Lower leg skin (tissue), 4 donors: ENCODE data around the gene ZNF746. TPM values are rescaled to one million over a fixed set of nuclear protein-coding genes. Genes with fewer than 3 reads are reported as not detected.

Experiments used
- DNase-seq, 2 donors: peaks; one replicate each; pipeline ENCODE4 v3.0.0-alpha.2; 2019; ENCODE audit warnings: low spot score in 2 of 2
- H3K4me3 ChIP-seq: fragments of 200-600 bp; sonication (generic); 2 replicates; pipeline ENCODE4 v1.5.1; 2017; ENCODE audit warnings: mild to moderate bottlenecking, low read depth; ENCODE audit not compliant: poor library complexity, severe bottlenecking
- CTCF ChIP-seq, 3 donors: fragments of 450-650 bp; IDR thresholded peaks; one replicate each; pipeline ENCODE4 v1.5.1; 2016; ENCODE audit warnings: antibody characterized with exemption in 3 of 3, mild to moderate bottlenecking in 3 of 3, moderate library complexity in 2 of 3
- POLR2A ChIP-seq, 2 donors: fragments of 450-650 bp; IDR thresholded peaks; one replicate each; pipeline ENCODE4 v1.6.1; 2016 to 2017; ENCODE audit warnings: antibody characterized with exemption in 2 of 2, mild to moderate bottlenecking in 1 of 2, moderate library complexity in 1 of 2
- WGBS, 2 donors: methylation state at CpG; one replicate each; pipeline ENCODE4 v1.1.5; 2018; 5-methylcytosine and 5-hydroxymethylcytosine counted together
- intact Hi-C: fragments of 100-400 bp; cut with DNase I; formaldehyde crosslinking; loops from one replicate; pipeline ENCODE4 v1.15.0; 2023; ENCODE audit warnings: low total_unique reads
- total RNA-seq, 4 donors: library from RNA; depleted of rRNA; stranded (reverse); fragments of >200 nt; gene quantifications; one replicate each; pipeline ENCODE4 v1.1.0, GENCODE V29; 2016

Gene ZNF746
- total RNA-seq, 4 donors from 2014 or later: 21.6 to 26.3 (median 23.8) TPM

- no peak for TF ChIP-seq CTCF (IDR thresholded peaks at IDR 0.05)
- no peak overlapping the region for H3K4me3 ChIP-seq
- 79 to 82% methylated on average over 4 of the region's 4 CpGs for WGBS, 2 donors
- intact Hi-C loops: no loop called here
- DNase-seq: peak in 1 of 2 donors; percentile 9
These were observed 57.4 kb downstream of the ZNF746 start for GRCh38 chr7:149440222-149440621.

- intact Hi-C loops: no loop called here
These were observed 61.3 kb downstream of the ZNF746 start for GRCh38 chr7:149436358-149436757.

GRCh38 chr7:149433124-149433523 lies 64.5 kb downstream of the ZNF746 start:
- 86 to 92% methylated on average over 8 of the region's 8 CpGs for whole genome bisulfite sequencing, 2 donors
- TF ChIP-seq POLR2A (IDR thresholded peaks at IDR 0.05) (no peak), CTCF (IDR thresholded peaks at IDR 0.05) (no peak)
- intact Hi-C loops: no loop called here
- no peak overlapping the region for H3K4me3 ChIP-seq
- no peak for DNase-seq

More at GRCh38 chr7:149436358-149436757, 61.3 kb downstream of the ZNF746 start:
- peak in 1 of 2 donors; percentile 37 for DNase-seq
- 94 to 95% methylated on average over 15 of the region's 15 CpGs for WGBS, 2 donors
- TF ChIP-seq CTCF (IDR thresholded peaks at IDR 0.05) (no peak), POLR2A (IDR thresholded peaks at IDR 0.05) (no peak)
- no peak overlapping the region for H3K4me3 ChIP-seq

DNA sequence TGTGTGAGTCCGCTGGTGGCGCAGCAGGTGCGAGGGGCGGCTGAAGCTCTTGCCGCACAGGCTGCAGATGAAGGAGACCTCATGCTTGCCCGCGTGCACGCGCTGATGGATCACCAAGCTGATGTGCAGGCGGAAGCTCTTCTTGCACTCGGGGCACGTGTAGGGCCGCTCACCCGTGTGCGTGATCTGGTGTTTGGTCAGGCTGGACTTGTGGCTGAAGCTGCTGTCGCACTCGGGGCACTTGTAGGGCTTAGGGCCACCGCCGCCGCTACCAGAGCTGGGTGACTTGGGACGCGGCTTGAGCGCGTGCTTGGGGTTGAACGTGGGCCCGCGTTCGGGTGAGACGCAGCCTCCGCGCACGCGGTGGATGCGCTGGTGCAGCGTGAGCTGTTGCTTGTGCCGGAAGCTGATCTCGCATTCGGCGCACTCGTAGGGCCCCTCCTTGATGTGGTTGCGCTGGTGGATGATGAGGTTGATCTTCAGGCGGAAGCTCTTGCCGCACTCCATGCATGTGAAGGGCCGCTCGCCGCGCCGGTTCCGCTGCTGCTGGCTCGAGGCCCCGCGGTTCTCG lies 65.4 kb downstream of the ZNF746 start:
- no peak for TF ChIP-seq POLR2A (IDR thresholded peaks at IDR 0.05)
- no peak for TF ChIP-seq CTCF (IDR thresholded peaks at IDR 0.05)
- intact Hi-C loops: no loop called here
- no peak for DNase-seq
- no peak overlapping the region for H3K4me3 ChIP-seq
- WGBS, 2 donors: 95% methylated on average over 48 to 53 of the region's 53 CpGs

GRCh38 chr7:149431486-149432120 lies 66.0 kb downstream of the ZNF746 start:
- 92 to 95% methylated on average over 52 to 62 of the region's 66 CpGs for WGBS, 2 donors
- DNase-seq: no peak
- H3K4me3 ChIP-seq: no peak overlapping the region
- no peak for TF ChIP-seq CTCF (IDR thresholded peaks at IDR 0.05)
- no peak for TF ChIP-seq POLR2A (IDR thresholded peaks at IDR 0.05)
- intact Hi-C loops: no loop called here

GRCh38 chr7:149430192-149430591 lies 67.4 kb downstream of the ZNF746 start:
- intact Hi-C loops: no loop called here
- WGBS, 2 donors: 90 to 93% methylated on average over 4 of the region's 4 CpGs
- H3K4me3 ChIP-seq: no peak overlapping the region
- no peak for TF ChIP-seq CTCF (IDR thresholded peaks at IDR 0.05)
- no peak for TF ChIP-seq POLR2A (IDR thresholded peaks at IDR 0.05)
- no peak for DNase-seq
